Uterus (tissue), 2 donors: ENCODE measurements around the gene DNAH6.

ENCODE experiments used
- CTCF ChIP-seq, 4 experiments: fragments of 200-600 bp in 2 of 4; fragments of 450-650 bp in 2 of 4; sonication (generic) in 2 of 4; IDR thresholded peaks; one replicate each; pipeline ENCODE4 v1.5.1; 2016 to 2019; ENCODE audit warnings: antibody characterized with exemption in 4 of 4, mild to moderate bottlenecking in 2 of 4, moderate library complexity in 1 of 4
- POLR2A ChIP-seq, 2 donors: fragments of 450-650 bp; IDR thresholded peaks; one replicate each; pipeline ENCODE4 v1.6.1; 2016; ENCODE audit warnings: antibody characterized with exemption in 2 of 2, mild to moderate bottlenecking in 1 of 2, moderate library complexity in 1 of 2

GRCh38 chr2:84779781-84780180 is 263.5 kb downstream of the DNAH6 start:
- TF ChIP-seq POLR2A (IDR thresholded peaks at IDR 0.05) (no peak), CTCF (IDR thresholded peaks at IDR 0.05) (no peak)
